ENCODE results near the gene SFXN3.

GRCh38 chr10:101056365-101057151 is 25.5 kb downstream of the SFXN3 start:
- TF ChIP-seq CTCF (IDR thresholded peaks at IDR 0.05; ENCODE audit: low read depth, low read length) (no peak), POLR2A (IDR thresholded peaks at IDR 0.05; ENCODE audit: extremely low read depth, insufficient read length) (no peak), MYC (IDR thresholded peaks at IDR 0.05; ENCODE audit: low read depth, low read length) (no peak), MAX (IDR thresholded peaks at IDR 0.05; ENCODE audit: low read depth, low read length) (no peak)
